ENCODE results near the gene EPB41L4A. TPM values are rescaled to one million over a fixed set of nuclear protein-coding genes. Genes with fewer than 3 reads are reported as not detected.

Gene EPB41L4A
- total RNA-seq, 2 experiments from 2014 or later = 0.95 to 1.5 TPM

DNA sequence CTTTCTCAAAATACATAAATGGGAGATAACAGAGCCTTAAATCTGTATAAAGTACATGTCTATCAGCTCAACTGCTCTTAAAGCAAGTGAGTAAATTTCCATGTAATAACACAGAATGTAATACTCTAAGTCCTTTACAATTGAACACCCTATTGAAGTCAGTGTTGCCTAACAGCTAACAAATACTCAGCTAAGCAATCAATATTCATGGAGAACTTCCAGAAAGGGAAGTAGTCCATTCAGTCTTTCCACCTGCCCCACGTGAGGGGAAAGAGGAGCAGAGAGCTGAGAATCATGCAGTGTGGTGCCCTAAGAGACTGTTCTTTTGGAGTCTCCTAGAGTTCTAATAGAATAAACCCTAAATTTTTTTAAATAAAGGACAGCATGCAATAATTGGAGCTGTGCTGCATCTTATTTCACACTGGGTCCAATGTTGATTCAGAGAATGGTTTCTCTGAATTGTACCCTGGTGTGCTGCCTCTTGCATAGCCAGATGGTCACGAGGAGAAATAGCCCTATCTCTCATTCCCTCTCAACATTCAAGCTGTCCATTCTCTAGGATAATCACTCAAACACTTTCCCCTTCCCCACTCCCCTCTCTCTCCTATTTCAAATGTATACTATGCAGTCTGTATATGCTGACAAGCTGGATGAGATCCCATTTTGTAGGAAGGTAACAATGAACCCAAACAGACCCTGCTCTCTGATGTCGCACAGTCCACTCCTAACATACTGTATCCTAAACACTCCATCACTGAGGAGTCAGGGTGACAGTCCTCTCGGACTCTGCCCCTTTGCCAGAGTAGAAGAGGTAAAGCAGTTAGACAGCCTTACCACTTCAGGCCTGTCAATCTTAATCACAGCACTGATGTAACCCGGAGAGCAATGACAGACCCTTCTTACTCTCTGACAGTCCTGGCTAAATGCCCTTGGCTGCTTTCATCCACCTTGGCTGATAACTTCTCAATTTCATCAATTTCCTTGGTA lies 134.8 kb downstream of the EPB41L4A start:
- Mint-ChIP-seq H3K27ac (no peak overlapping the region), H3K4me1 (ENCODE audit: low read depth) (no peaks in the 10 kb centered on the region), H3K4me3 (no peak overlapping the region), H3K27me3 (peaks cover 3% of the 10 kb centered on the region), H3K36me3 (no peaks in the 10 kb centered on the region), H3K9me3 (no peaks in the 10 kb centered on the region)
- intact Hi-C loops (cut with micrococcal nuclease) = no loop called here
- DNase-seq = no peak
- ChIA-PET CTCF (no interaction called here), POLR2A (no interaction called here)

DNA sequence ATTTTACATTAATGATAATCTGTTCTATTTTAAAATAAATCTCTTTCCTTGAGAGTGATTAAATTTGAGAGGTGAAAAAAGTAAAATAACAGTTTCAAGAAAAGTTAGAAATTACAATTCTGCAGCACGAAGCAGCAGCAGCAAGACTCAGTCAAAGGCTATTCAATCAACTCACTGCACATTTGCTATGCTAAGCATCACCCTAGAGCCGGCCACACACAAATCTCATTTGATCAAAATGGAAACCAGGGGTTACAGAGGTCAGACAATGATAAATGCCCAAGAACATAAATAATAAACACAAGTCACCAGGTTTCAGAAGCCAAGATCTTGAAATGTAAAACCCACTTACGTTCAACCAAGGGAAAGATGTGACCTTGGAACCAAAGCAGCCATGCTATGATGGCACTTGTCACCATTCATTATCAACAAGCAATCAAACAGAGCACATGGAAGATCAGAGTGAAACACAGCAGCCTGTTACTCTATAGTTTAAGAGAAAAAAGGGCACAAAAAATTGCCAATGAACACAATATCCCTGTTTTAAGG lies 136.0 kb downstream of the EPB41L4A start:
- ChIA-PET POLR2A (no interaction called here), CTCF (no interaction called here)
- Mint-ChIP-seq H3K4me3 (no peak overlapping the region), H3K27ac (no peak overlapping the region), H3K36me3 (no peaks in the 10 kb centered on the region), H3K9me3 (no peaks in the 10 kb centered on the region), H3K27me3 (peaks cover 3% of the 10 kb centered on the region), H3K4me1 (ENCODE audit: low read depth) (no peaks in the 10 kb centered on the region)
- intact Hi-C loops (cut with micrococcal nuclease) = no loop called here
- no peak for DNase-seq

DNA sequence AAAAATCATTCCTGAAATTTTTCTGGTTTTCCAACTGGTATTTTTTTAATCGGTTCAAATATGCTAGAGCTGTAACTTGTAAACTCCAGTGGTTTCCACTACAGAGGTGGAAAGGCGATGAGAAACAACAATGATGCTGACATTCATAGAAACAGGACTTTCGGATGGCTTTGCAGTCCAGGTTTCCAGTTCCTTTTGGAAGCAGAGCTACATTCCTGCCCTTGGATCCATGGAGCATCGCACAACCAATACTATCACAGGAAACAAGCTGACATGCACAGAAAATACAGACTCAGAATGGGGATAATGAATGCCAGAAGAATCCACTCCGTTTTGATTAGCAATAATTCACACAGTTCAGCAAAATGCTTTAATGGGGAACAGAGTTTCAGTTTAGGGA lies 140.0 kb downstream of the EPB41L4A start:
- intact Hi-C loops (cut with micrococcal nuclease) = no loop called here
- no peak for DNase-seq
- no peaks in the 10 kb centered on the region for H3K36me3 Mint-ChIP-seq
- H3K4me3 Mint-ChIP-seq = no peak overlapping the region
- ChIA-PET POLR2A (no interaction called here), CTCF (no interaction called here)
- H3K27me3 Mint-ChIP-seq = peaks cover 5% of the 10 kb centered on the region
- H3K9me3 Mint-ChIP-seq = no peaks in the 10 kb centered on the region
- no peaks in the 10 kb centered on the region for H3K4me1 Mint-ChIP-seq (ENCODE audit: low read depth)
- H3K27ac Mint-ChIP-seq = no peak overlapping the region

DNA sequence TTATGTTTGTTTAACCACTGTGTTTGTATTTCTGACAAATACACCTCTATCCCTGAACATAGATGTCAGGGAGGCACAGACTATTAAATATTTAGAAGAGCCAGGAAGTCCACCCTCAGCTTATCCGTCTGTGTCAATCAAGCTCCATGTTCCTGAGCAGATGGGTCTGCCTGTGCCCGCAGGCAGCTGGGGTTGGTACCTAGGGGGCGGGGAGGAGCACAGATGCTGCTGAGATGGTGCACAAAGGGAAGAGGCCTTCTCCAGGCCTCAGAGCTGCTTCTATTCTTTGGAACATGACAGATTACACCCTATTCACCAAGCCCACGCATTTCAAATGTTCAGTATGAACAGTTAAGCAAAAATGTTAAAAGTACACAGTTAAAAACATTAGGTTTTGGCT lies 142.1 kb downstream of the EPB41L4A start:
- CTCF ChIA-PET = no interaction called here
- DNase-seq = no peak
- H3K36me3 Mint-ChIP-seq = no peaks in the 10 kb centered on the region
- peaks cover 2% of the 10 kb centered on the region for H3K27me3 Mint-ChIP-seq
- intact Hi-C loops (cut with micrococcal nuclease) = no loop called here
- POLR2A ChIA-PET = no interaction called here
- H3K4me1 Mint-ChIP-seq (ENCODE audit: low read depth) = no peaks in the 10 kb centered on the region
- no peak overlapping the region for H3K4me3 Mint-ChIP-seq
- no peaks in the 10 kb centered on the region for H3K9me3 Mint-ChIP-seq
- H3K27ac Mint-ChIP-seq = no peak overlapping the region

DNA sequence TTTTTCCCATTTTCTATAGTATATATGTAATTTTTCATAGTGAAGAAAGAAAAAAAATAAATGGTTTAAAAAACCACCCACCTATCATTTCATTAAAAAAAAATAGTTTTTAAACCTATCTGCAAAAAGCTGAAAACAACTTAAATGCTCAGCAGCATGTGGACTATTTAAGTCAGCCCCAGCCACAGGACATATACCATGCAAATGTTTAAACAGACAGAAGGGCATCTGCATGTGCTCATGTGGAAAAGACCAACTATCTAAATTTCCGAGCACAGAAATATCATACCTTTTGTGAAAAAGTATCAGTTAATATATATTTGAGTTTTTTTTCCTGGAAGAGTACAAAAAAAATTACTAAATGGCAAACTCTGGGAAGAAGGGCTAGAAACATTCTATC lies 143.4 kb downstream of the EPB41L4A start:
- H3K9me3 Mint-ChIP-seq = no peaks in the 10 kb centered on the region
- intact Hi-C loops (cut with micrococcal nuclease) = no loop called here

DNA sequence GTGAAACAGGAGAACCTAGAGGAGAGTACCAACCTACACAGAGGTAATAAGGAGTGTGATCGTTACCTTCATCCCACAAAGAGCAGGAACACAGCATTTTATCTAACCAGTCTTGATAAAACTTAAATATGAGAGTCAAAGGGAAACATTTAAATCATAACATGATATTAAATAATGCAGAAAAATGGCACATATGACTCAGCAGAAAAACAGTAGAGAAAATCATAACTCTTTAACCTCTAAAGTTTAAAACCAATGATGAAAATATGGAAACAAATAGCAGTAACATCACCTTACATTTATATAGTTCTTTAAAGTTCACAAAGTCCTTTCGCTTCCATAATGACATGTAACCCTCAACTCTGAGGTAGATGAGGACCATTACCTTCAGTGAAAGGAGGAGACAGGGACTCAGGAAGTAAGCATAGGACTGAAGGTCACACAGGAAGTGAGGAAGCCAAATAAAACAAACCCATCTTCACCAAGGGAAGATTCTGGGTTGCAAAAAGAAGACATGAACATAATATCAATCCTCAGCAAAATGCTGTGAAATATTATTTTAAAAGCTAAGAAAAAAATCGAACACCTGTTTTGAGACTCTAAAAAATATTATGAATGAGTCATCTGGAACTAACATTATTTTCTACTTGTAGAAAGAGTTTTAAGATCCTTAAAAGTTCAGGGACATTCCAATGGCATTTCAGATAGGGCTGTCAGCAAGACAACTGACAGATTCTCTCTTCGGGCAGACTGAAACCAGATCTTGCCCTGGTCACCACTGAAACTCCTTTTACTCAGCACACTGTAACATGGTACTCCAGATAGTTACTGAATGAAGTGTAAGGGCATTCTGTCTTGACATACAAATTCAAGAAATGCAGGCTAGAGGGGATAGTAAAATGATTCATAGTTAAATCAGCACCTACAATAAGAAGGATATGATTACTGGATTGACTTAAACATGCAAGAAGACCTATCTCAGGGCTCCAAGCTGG lies 148.5 kb downstream of the EPB41L4A start:
- Mint-ChIP-seq H3K4me1 (ENCODE audit: low read depth) (no peaks in the 10 kb centered on the region), H3K27me3 (peaks cover 1% of the 10 kb centered on the region), H3K27ac (no peak overlapping the region), H3K36me3 (no peaks in the 10 kb centered on the region), H3K4me3 (no peak overlapping the region), H3K9me3 (no peaks in the 10 kb centered on the region)
- intact Hi-C loops (cut with micrococcal nuclease) = no loop called here
- ChIA-PET POLR2A (no interaction called here), CTCF (no interaction called here)
- no peak for DNase-seq

More for the DNA sequence above, 143.4 kb downstream of the EPB41L4A start:
- H3K36me3 Mint-ChIP-seq = no peaks in the 10 kb centered on the region
- no peak for DNase-seq
- no peaks in the 10 kb centered on the region for H3K4me1 Mint-ChIP-seq (ENCODE audit: low read depth)
- H3K4me3 Mint-ChIP-seq = no peak overlapping the region
- no peak overlapping the region for H3K27ac Mint-ChIP-seq
- CTCF ChIA-PET = no interaction called here
- peaks cover 2% of the 10 kb centered on the region for H3K27me3 Mint-ChIP-seq
- POLR2A ChIA-PET = no interaction called here

DNA sequence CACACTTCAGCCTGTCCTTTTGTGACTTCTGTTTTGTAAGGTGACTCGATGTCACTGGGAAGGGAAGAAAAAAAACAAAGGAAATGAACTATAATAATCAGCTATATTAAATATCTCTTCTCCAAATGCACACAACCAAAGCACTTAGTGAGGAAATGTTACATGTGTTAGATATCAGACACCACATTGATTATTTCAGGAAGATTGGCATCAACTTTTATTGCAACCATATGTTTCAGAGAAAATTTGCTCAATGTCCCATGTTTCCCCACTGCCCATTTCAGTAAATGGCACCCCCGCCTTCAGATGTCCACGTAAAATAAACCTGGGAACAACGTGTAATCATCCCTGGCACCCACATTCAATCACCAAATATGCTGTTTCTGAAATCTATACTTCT lies 151.8 kb downstream of the EPB41L4A start:
- H3K9me3 Mint-ChIP-seq = no peaks in the 10 kb centered on the region
- CTCF ChIA-PET = no interaction called here

DNA sequence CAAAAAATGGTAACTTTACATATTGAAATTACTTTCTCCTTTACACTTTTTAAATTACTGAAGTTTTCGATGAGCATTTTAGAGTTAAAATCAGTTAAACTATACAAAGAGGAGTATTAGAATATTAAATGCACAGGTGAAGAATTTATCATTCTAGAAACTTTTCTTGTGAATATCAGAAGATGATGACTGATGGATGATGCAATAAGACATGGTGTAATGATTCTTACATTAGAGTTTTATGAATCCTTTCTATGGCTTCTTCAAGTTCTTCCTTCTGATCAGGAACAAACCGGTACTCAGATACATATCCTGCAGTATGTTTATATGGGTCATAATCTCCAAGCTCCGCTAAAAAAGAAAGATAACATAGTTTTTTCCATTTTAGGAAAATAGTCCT lies 154.4 kb downstream of the EPB41L4A start:
- POLR2A ChIA-PET = no interaction called here
- peaks cover 6% of the 10 kb centered on the region for H3K27me3 Mint-ChIP-seq
- CTCF ChIA-PET = no interaction called here
- no peak overlapping the region for H3K4me3 Mint-ChIP-seq
- no peak for DNase-seq
- H3K27ac Mint-ChIP-seq = no peak overlapping the region
- H3K4me1 Mint-ChIP-seq (ENCODE audit: low read depth) = no peaks in the 10 kb centered on the region
- no peaks in the 10 kb centered on the region for H3K36me3 Mint-ChIP-seq
- intact Hi-C loops (cut with micrococcal nuclease) = no loop called here
- H3K9me3 Mint-ChIP-seq = no peaks in the 10 kb centered on the region

More for the DNA sequence above, 151.8 kb downstream of the EPB41L4A start:
- POLR2A ChIA-PET = no interaction called here
- Mint-ChIP-seq H3K27me3 (peaks cover 6% of the 10 kb centered on the region), H3K27ac (no peak overlapping the region), H3K4me1 (ENCODE audit: low read depth) (no peaks in the 10 kb centered on the region), H3K4me3 (no peak overlapping the region), H3K36me3 (no peaks in the 10 kb centered on the region)
- DNase-seq = no peak
- intact Hi-C loops (cut with micrococcal nuclease) = no loop called here

DNA sequence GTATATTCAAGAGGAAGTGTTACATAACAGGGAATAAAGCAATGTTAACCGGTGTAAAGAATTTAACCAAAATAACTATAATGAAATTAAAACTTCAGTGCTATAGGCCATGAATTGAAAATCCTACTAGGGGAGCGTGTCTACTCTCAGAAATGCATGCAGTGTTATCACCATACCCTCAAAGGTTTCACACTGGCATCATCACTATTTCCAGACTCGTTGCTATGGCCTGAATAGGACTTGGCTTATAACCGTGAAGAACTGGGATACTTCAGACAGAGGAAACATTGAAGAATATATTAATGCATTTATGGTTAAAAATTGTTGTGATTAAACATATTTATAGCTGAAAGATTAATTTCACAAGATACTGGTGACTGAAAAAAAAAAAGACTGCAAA lies 154.9 kb downstream of the EPB41L4A start:
- Mint-ChIP-seq H3K9me3 (no peaks in the 10 kb centered on the region), H3K27ac (no peak overlapping the region), H3K4me1 (ENCODE audit: low read depth) (no peaks in the 10 kb centered on the region), H3K27me3 (peaks cover 6% of the 10 kb centered on the region), H3K4me3 (no peak overlapping the region), H3K36me3 (no peaks in the 10 kb centered on the region)
- CTCF ChIA-PET = no interaction called here
- intact Hi-C loops (cut with micrococcal nuclease) = no loop called here
- DNase-seq = no peak
- POLR2A ChIA-PET = no interaction called here

DNA sequence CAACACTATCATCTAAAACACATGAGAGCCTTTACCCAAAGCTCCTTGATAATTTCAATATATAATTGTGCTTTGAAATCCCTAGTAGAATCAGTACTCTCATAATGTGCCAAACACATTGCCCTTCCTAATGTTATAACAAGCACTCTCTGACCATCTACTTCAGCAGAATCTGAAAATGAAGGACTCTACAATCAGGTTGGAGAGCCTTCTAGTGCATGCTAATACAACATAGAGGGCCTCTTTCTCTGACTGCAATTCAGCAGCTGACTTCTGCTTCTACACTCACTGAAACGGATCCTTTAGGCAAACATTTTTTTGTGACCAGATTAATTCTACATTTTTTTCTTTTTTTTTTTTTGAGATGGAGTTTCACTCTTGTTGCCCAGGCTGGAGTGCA lies 155.6 kb downstream of the EPB41L4A start:
- ChIA-PET POLR2A (no interaction called here), CTCF (no interaction called here)
- Mint-ChIP-seq H3K36me3 (no peaks in the 10 kb centered on the region), H3K4me1 (ENCODE audit: low read depth) (no peaks in the 10 kb centered on the region), H3K9me3 (no peaks in the 10 kb centered on the region), H3K27me3 (peaks cover 6% of the 10 kb centered on the region), H3K27ac (no peak overlapping the region), H3K4me3 (no peak overlapping the region)
- DNase-seq = no peak
- intact Hi-C loops (cut with micrococcal nuclease) = no loop called here

DNA sequence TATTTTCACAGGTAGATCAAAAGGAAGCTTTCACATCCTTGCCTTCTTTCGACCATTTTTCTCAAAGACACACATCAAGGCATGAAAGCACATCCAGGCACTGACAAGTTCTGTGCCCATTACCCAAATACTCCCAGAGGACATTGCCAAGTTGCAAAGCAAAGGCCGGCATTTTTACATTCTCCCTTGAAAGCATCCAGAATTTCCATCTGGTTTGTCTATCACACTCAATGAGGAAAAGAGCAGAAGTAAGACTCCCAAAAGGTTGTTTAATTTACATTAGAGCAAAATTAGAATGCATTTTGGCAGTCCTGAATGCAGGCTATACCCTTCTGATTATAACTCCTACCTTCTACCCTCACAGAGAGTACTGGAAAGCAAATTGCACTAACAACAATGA lies 160.5 kb downstream of the EPB41L4A start:
- H3K4me1 Mint-ChIP-seq (ENCODE audit: low read depth) = no peaks in the 10 kb centered on the region
- no peak for DNase-seq
- ChIA-PET CTCF (no interaction called here), POLR2A (no interaction called here)
- intact Hi-C loops (cut with micrococcal nuclease) = no loop called here
- no peak overlapping the region for H3K4me3 Mint-ChIP-seq
- H3K9me3 Mint-ChIP-seq = no peaks in the 10 kb centered on the region
- H3K36me3 Mint-ChIP-seq = no peaks in the 10 kb centered on the region
- no peak overlapping the region for H3K27ac Mint-ChIP-seq
- no peaks in the 10 kb centered on the region for H3K27me3 Mint-ChIP-seq

DNA sequence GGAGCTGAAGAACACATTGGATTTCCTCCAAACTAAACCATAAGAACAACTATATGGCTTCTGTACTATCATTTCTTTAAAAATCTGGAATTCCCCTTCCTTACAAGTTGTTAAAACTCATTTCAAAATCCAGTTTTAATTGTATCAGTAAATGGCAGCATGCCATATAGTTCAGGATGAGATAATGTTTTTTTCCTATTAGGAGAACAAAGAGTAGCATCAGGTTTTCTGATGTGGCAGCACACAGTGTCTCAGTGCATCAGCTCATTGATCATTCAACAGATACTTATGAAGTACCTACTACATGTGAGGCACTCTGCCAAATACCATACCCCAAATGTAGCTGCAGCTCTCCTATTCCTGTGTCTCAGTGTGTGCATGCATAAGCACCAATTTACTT lies 161.1 kb downstream of the EPB41L4A start:
- CTCF ChIA-PET = no interaction called here
- intact Hi-C loops (cut with micrococcal nuclease) = no loop called here
- H3K27me3 Mint-ChIP-seq = no peaks in the 10 kb centered on the region
- POLR2A ChIA-PET = no interaction called here
- no peaks in the 10 kb centered on the region for H3K4me1 Mint-ChIP-seq (ENCODE audit: low read depth)
- H3K27ac Mint-ChIP-seq = no peak overlapping the region
- no peaks in the 10 kb centered on the region for H3K9me3 Mint-ChIP-seq
- H3K36me3 Mint-ChIP-seq = no peaks in the 10 kb centered on the region
- no peak for DNase-seq
- H3K4me3 Mint-ChIP-seq = no peak overlapping the region

Data from activated CD4-positive, alpha-beta memory T cell treated with anti-CD3 and anti-CD28 coated beads for 36 hours (primary cell).